Upper lobe of left lung (tissue), 6 donors: ENCODE data around the gene STOM. TPM values are rescaled to one million over a fixed set of nuclear protein-coding genes. Genes with fewer than 3 reads are reported as not detected.
A peak's percentile ranks its signal among the peaks of the same experiment; 100 is the strongest.

Experiments
- ATAC-seq, 2 donors: fragments of 200-7000 bp; cut with Tn5 transposase; one replicate each; pipeline ENCODE4 v1.9.1; 2022; ENCODE audit warnings: mild to moderate bottlenecking in 2 of 2, moderate library complexity in 2 of 2; ENCODE audit not compliant: low FRiP score in 2 of 2
- DNase-seq, 2 donors: peaks; one replicate each; pipeline ENCODE4 v3.0.0-alpha.2; 2019 to 2020
- H3K27ac ChIP-seq, 4 donors: fragments of 200-600 bp; sonication (generic); one replicate each; pipeline ENCODE4 v1.5.1; 2016 to 2019
- H3K27me3 ChIP-seq, 4 donors: fragments of 200-600 bp; sonication (generic); one replicate each; pipeline ENCODE4 v1.5.1; 2017 to 2019
- H3K36me3 ChIP-seq, 4 donors: fragments of 200-600 bp; sonication (generic); one replicate each; pipeline ENCODE4 v1.5.1; 2016 to 2019
- H3K4me1 ChIP-seq, 4 donors: fragments of 200-600 bp; sonication (generic); one replicate each; pipeline ENCODE4 v1.5.1; 2018 to 2019
- H3K4me3 ChIP-seq, 4 donors: fragments of 200-600 bp; sonication (generic); one replicate each; pipeline ENCODE4 v1.5.1; 2017 to 2019; ENCODE audit warnings: mild to moderate bottlenecking in 2 of 4, moderate library complexity in 1 of 4
- H3K9me3 ChIP-seq, 4 donors: fragments of 200-600 bp; sonication (generic); one replicate each; pipeline ENCODE4 v1.5.1; 2018 to 2019
- EP300 ChIP-seq, 4 donors: sonication (generic); formaldehyde crosslinking; IDR thresholded peaks; one replicate each; pipeline ENCODE4 v1.5.1; 2017; ENCODE audit warnings: antibody characterized with exemption in 4 of 4, control low read depth in 2 of 4
- POLR2A ChIP-seq, 4 donors: fragments of 450-650 bp; IDR thresholded peaks; one replicate each; pipeline ENCODE4 v1.5.1; 2016 to 2017; ENCODE audit warnings: antibody characterized with exemption in 4 of 4, mild to moderate bottlenecking in 2 of 4
- POLR2AphosphoS5 ChIP-seq, 2 donors: sonication (generic); formaldehyde crosslinking; IDR thresholded peaks; one replicate each; pipeline ENCODE4 v1.5.1; 2017; ENCODE audit warnings: antibody characterized with exemption in 2 of 2
- WGBS, 2 donors: methylation state at CpG; one replicate each; pipeline ENCODE4 v1.1.5; 2017 to 2018; 5-methylcytosine and 5-hydroxymethylcytosine counted together
- total RNA-seq, 6 donors: library from RNA; depleted of rRNA in 4 of 6; stranded (reverse); fragments of >200 nt in 4 of 6; gene quantifications; one replicate each; pipeline versions ENCODE4 v1.1.0 to v1.2.1, GENCODE V29; 2016 to 2021
- TF ChIP-seq, protein P1 (sequence below), 6 experiments: fragments of 450-650 bp in 4 of 6; fragments of 200-600 bp in 2 of 6; sonication (generic) in 2 of 6; IDR thresholded peaks; one replicate each; pipeline ENCODE4 v1.5.1; 2016 to 2019; ENCODE audit warnings: antibody characterized with exemption in 6 of 6
- donor health status: DM: no; HTN: no; CAD: no; lungs with moderate emphysema.
- donor health status: DM: no; HTN: yes; CAD: no; lungs with severe emphysema.

STOM gene
- total RNA-seq, 6 donors from 2014 or later = 96.4 to 480 (median 362) TPM

DNA sequence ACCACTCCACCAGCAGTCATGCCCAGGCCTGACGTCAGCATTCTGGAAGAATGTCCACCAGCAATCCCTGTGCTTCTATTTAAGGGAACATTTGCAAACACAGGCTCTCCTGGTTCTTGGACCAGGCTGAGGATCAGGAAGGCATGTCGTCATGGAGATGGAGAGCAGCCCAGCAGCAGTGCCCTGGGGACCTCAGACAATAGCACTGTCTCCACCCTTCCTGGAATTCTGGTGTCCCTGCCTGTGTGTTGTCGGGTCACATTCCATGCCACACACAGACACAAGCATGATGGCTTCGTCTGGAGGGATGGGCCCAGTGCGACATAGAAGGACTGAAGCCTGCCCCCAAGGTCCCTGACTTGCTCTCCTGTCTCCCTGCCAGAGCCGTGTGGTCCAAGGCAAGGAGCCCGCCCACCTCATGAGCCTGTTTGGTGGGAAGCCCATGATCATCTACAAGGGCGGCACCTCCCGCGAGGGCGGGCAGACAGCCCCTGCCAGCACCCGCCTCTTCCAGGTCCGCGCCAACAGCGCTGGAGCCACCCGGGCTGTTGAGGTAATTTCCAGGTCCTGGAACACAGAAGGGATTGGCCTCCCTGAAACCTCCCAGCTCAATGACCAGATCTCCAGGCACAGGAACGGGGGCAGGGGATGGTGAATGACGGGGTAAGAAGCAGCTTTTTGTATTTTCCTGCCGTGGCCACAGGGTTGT, 43.8 kb downstream of the STOM start:
- H3K9me3 ChIP-seq = no peaks in the 10 kb centered on the region
- no peaks in the 10 kb centered on the region for H3K27me3 ChIP-seq
- 33 to 77% methylated on average over 10 to 16 of the region's 19 CpGs for WGBS, 2 donors
- peak overlapping the region in 1 of 4 donors; percentile 26 for H3K4me3 ChIP-seq
- H3K4me1 ChIP-seq = peaks cover 44 to 73% (median 62%) of the 10 kb centered on the region in 4 donors
- TF ChIP-seq, protein P1, sequence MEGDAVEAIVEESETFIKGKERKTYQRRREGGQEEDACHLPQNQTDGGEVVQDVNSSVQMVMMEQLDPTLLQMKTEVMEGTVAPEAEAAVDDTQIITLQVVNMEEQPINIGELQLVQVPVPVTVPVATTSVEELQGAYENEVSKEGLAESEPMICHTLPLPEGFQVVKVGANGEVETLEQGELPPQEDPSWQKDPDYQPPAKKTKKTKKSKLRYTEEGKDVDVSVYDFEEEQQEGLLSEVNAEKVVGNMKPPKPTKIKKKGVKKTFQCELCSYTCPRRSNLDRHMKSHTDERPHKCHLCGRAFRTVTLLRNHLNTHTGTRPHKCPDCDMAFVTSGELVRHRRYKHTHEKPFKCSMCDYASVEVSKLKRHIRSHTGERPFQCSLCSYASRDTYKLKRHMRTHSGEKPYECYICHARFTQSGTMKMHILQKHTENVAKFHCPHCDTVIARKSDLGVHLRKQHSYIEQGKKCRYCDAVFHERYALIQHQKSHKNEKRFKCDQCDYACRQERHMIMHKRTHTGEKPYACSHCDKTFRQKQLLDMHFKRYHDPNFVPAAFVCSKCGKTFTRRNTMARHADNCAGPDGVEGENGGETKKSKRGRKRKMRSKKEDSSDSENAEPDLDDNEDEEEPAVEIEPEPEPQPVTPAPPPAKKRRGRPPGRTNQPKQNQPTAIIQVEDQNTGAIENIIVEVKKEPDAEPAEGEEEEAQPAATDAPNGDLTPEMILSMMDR (IDR thresholded peaks at IDR 0.05) = no peak
- TF ChIP-seq POLR2A (IDR thresholded peaks at IDR 0.05) (peak in 2 of 4 donors; percentile 41), EP300 (IDR thresholded peaks at IDR 0.05) (peak; percentile 54 to 94 (median 88)), POLR2AphosphoS5 (IDR thresholded peaks at IDR 0.05) (peak; percentile 86 to 90)
- DNase-seq (peak; percentile 63 to 91), ATAC-seq (peak; percentile 81 to 91)
- H3K36me3 ChIP-seq = peaks cover 33 to 89% (median 75%) of the 10 kb centered on the region in 4 donors
- H3K27ac ChIP-seq = peak overlapping the region; percentile 80 to 89 (median 86)

DNA sequence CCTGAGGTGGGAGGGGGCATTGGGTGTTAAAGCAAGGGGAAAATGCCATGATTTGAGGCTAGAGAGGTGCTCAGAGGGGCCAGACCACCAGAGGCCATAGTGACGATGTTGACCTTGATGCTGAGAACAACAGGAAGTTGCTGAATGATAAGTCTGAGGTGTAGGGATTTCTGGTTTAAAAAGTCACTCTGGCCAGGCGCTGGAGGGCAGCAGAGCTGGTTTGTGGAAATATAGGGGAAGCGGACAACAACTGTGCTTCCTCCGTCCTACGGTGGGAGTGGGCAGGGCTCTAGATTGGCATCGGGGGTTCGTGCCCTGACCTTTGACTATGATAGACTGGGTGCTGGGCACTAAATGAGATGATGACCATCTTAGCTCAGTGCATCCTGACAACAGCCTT, 44.7 kb downstream of the STOM start:
- DNase-seq = no peak
- peaks cover 30 to 89% (median 74%) of the 10 kb centered on the region in 4 donors for H3K36me3 ChIP-seq

DNA sequence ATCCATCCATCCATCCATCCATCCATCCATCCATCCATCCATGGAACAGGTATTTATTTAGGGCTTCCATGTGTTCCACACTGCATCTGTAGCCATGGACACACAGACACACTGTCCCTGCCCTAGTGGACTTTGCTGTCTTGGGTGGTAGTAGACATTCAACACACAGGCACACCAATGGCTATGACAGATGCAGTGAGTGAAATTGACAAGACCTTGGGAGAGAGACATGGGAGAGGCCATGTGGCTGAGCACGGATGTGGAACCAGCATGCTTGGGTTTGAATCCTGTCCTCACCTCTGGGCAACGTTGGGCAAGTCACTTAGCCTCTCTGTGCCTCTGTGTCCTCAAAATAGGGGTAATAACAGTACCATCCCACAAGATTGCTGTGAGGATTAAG, 45.3 kb downstream of the STOM start:
- Histone ChIP-seq H3K4me3 (no peak overlapping the region), H3K4me1 (peaks cover 53 to 78% (median 69%) of the 10 kb centered on the region in 4 donors), H3K9me3 (no peaks in the 10 kb centered on the region), H3K27ac (peak overlapping the region; percentile 80 to 89 (median 86)), H3K27me3 (no peaks in the 10 kb centered on the region), H3K36me3 (peaks cover 24 to 87% (median 68%) of the 10 kb centered on the region in 4 donors)
- no peak for DNase-seq
- TF ChIP-seq EP300 (IDR thresholded peaks at IDR 0.05) (no peak), POLR2AphosphoS5 (IDR thresholded peaks at IDR 0.05) (no peak), POLR2A (IDR thresholded peaks at IDR 0.05) (no peak)
- TF ChIP-seq, protein P1 (IDR thresholded peaks at IDR 0.05) = no peak
- 91 to 93% methylated on average over 2 of the region's 2 CpGs for WGBS, 2 donors
- ATAC-seq = no peak

More for the DNA sequence above, 44.7 kb downstream of the STOM start:
- Histone ChIP-seq H3K27ac (peak overlapping the region; percentile 80 to 89 (median 86)), H3K4me1 (peaks cover 50 to 75% (median 66%) of the 10 kb centered on the region in 4 donors), H3K4me3 (no peak overlapping the region), H3K27me3 (no peaks in the 10 kb centered on the region), H3K9me3 (no peaks in the 10 kb centered on the region)
- TF ChIP-seq POLR2A (IDR thresholded peaks at IDR 0.05) (no peak), POLR2AphosphoS5 (IDR thresholded peaks at IDR 0.05) (peak; percentile 5 to 9), EP300 (IDR thresholded peaks at IDR 0.05) (peak in 1 of 4 donors; percentile 24)
- TF ChIP-seq, protein P1 (IDR thresholded peaks at IDR 0.05) = peak in 4 of 6 experiments; percentile 15 to 36 (median 23)
- ATAC-seq = no peak
- 52 to 75% methylated on average over 7 of the region's 7 CpGs for WGBS, 2 donors

DNA sequence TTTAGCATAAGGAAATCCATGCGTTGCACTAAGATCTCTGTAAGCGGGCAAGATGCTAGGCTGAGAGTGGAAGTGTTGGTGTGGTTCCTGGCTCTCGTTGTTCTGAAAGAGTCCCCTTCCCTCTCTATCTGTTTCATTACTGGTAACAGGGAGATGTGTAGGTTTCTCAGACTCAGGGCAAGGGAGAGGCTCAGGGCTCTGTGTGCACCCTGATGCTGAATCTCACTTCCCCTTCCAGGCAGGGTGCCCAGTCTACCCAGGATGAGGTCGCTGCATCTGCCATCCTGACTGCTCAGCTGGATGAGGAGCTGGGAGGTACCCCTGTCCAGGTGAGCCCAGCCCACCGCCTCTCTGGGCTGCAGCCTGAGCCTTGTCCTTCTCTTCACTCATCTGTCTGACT, 45.7 kb downstream of the STOM start:
- H3K36me3 ChIP-seq = peaks cover 19 to 87% (median 66%) of the 10 kb centered on the region in 4 donors
- 84 to 93% methylated on average over 5 of the region's 5 CpGs for WGBS, 2 donors
- ATAC-seq = no peak
- no peaks in the 10 kb centered on the region for H3K9me3 ChIP-seq
- peak overlapping the region; percentile 80 to 89 (median 86) for H3K27ac ChIP-seq
- TF ChIP-seq, protein P1 (IDR thresholded peaks at IDR 0.05) = no peak
- no peak for TF ChIP-seq POLR2A (IDR thresholded peaks at IDR 0.05)
- TF ChIP-seq POLR2AphosphoS5 (IDR thresholded peaks at IDR 0.05) = no peak
- TF ChIP-seq EP300 (IDR thresholded peaks at IDR 0.05) = no peak
- no peaks in the 10 kb centered on the region for H3K27me3 ChIP-seq
- no peak for DNase-seq
- no peak overlapping the region for H3K4me3 ChIP-seq
- peaks cover 53 to 75% (median 69%) of the 10 kb centered on the region in 4 donors for H3K4me1 ChIP-seq
